ENCODE measurements around the gene SYNJ2.

The SYNJ2 gene

DNA sequence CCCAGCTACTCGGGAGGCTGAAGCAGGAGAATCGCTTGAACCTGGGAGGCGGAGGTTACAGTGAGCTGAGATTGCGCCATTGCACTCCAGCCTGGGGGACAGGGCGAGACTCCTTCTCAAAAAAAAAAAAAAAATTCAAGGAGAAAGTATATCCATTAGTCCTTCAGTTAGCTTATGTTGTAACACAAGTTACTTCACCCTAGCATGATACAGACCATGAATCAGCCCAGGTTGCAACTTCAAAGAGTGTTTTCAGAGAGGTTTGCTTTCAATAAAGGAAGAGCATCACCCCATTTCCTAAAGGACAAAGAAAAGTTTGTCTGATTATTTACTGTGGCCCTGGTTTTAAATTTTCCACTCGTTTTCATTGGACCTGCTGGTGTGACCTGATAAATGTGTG is 113.4 kb downstream of the SYNJ2 start:
- TF ChIP-seq CTCF (conservative IDR thresholded peaks at IDR 0.05) = no peak
- no peak overlapping the region for H3K27ac ChIP-seq

DNA sequence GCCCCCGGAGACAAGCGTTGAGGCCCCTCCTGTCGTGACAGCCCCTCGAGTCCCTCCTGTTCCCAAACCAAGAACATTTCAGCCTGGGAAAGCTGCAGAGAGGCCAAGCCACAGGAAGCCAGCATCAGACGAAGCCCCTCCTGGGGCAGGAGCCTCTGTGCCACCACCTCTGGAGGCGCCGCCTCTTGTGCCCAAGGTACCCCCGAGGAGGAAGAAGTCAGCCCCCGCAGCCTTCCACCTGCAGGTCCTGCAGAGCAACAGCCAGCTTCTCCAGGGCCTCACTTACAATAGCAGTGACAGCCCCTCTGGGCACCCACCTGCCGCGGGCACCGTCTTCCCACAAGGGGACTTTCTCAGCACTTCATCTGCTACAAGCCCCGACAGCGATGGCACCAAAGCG is 114.0 kb downstream of the SYNJ2 start:
- TF ChIP-seq CTCF (conservative IDR thresholded peaks at IDR 0.05) = no peak
- H3K27ac ChIP-seq = no peak overlapping the region

DNA sequence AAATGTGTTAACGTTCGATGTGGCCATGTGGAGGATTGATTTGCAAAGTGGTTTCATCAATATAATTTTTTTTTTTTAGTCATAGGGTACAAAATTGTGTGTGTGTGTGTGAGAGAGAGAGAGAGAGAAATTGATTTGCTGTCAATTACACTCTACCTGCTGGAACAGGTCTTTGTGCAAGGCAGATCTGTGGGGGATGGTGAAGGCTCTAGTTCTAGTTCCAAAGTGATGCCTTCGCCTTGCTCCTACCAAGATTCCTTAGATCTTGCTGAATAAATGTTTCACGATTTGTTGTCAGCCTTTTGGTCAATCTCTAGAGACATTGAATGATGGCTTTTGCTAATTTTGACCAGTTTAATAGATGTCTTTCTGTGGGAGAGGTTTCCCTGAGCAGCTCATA is 121.6 kb downstream of the SYNJ2 start:
- no peak for TF ChIP-seq CTCF (conservative IDR thresholded peaks at IDR 0.05)
- no peak overlapping the region for H3K27ac ChIP-seq

GRCh38 chr6:158104696-158105095 is 123.0 kb downstream of the SYNJ2 start:
- H3K27ac ChIP-seq = no peak overlapping the region
- no peak for TF ChIP-seq CTCF (conservative IDR thresholded peaks at IDR 0.05)

DNA sequence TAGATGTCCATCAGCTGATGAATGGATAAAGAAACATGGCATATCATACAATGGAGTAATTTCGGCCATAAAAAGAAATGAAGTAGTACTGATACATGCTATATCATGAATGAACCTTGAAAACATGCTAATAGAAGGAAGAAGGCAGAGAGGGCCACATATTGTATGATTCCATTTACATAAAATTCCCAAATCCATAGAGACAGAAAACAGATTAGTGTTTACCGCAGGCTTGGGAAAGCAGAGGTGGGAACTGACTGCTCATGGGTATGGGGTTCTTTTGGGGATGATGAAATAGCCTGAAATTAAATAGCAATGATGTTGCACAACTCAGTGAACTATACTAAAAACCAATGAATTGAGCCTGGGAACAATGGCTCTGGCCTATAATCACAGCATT is 128.1 kb downstream of the SYNJ2 start:
- H3K27ac ChIP-seq = no peak overlapping the region
- no peak for TF ChIP-seq CTCF (conservative IDR thresholded peaks at IDR 0.05)

DNA sequence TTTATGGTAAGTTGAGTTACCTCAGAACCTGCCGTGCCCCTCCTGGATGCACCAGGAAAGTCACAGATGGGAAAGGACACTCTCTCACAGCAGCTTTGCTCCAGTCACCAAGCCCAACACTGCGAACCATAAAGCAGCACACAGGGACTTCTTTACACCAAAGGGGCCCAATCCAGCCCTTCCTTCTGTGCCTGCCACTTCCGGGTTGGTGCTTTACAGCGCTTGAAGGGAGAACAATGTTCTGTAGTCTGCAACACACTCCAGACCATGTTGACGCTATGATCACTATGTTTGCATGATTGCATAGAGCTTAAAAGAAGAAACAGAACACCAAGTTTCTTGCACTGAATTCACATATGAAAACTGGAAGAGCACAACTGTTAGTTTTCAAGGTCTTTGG is 129.3 kb downstream of the SYNJ2 start:
- no peak overlapping the region for H3K27ac ChIP-seq
- TF ChIP-seq CTCF (conservative IDR thresholded peaks at IDR 0.05) = no peak

- no peak overlapping the region for H3K27ac ChIP-seq
- no peak for TF ChIP-seq CTCF (conservative IDR thresholded peaks at IDR 0.05)
Observed at GRCh38 chr6:158111987-158112386, 130.3 kb downstream of the SYNJ2 start.

DNA sequence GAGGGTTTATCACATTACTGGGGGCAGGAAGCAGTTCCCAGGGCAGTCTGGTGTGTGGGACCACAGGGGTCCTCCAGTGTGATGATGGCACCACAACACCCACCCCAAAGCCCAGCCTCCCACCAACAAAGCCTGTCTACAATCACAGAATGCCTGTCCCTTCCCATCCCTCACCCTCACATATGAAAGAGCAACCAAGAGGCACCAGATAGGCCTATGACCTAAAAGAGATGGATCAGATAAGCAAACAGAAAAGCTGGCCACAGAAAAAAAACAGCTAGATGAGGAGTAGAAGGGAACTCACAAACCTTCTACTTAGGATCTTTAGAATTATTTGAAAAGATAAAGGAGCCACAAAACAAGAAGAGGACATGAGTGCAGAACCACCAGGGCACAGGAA is 132.1 kb downstream of the SYNJ2 start:
- H3K27ac ChIP-seq = peak overlapping the region; percentile 13
- no peak for TF ChIP-seq CTCF (conservative IDR thresholded peaks at IDR 0.05)
